Type B pancreatic cell (in vitro differentiated cells): ENCODE results near the gene NUDT14. TPM values are rescaled to one million over a fixed set of nuclear protein-coding genes. Genes with fewer than 3 reads are reported as not detected.
A peak's percentile ranks its signal among the peaks of the same experiment; 100 is the strongest.

Experiments used
- DNase-seq: peaks from one replicate; pipeline ENCODE4 v3.0.0; 2021; ENCODE audit warnings: mixed read lengths; ENCODE audit not compliant: unreplicated experiment; ENCODE audit errors: extremely low spot score
- H3K27ac Mint-ChIP-seq: 2 replicates; pipeline ENCODE4 v1.8.0; 2021; ENCODE audit warnings: mild to moderate bottlenecking, mixed read lengths
- H3K27me3 Mint-ChIP-seq: 2 replicates; pipeline ENCODE4 v1.8.0; 2021; ENCODE audit warnings: mixed read lengths
- H3K36me3 Mint-ChIP-seq: 2 replicates; pipeline ENCODE4 v1.8.0; 2021; ENCODE audit warnings: mixed read lengths
- H3K4me1 Mint-ChIP-seq: one replicate; pipeline ENCODE4 v1.8.0; 2021; ENCODE audit warnings: mixed read lengths; ENCODE audit not compliant: unreplicated experiment
- H3K4me3 Mint-ChIP-seq: 2 replicates; pipeline ENCODE4 v1.8.0; 2021; ENCODE audit warnings: mild to moderate bottlenecking, mixed read lengths
- H3K9me3 Mint-ChIP-seq: 2 replicates; pipeline ENCODE4 v1.8.0; 2021; ENCODE audit warnings: mixed read lengths
- total RNA-seq: library from RNA; stranded (reverse); gene quantifications from 2 replicates; pipeline ENCODE4 v1.2.1, GENCODE V29; 2021; ENCODE audit warnings: low replicate concordance
- TF ChIP-seq, protein P1 (sequence below): fragments of 200-600 bp; sonication (generic); conservative IDR thresholded peaks from 2 replicates; pipeline ENCODE4 v1.5.0; 2021; ENCODE audit warnings: antibody characterized with exemption, mild to moderate bottlenecking

NUDT14 gene
- total RNA-seq, 1 donor from 2014 or later = 33.3 TPM

GRCh38 chr14:105171004-105171673, 10.0 kb downstream of the NUDT14 start:
- no peaks in the 10 kb centered on the region for H3K9me3 Mint-ChIP-seq
- H3K36me3 Mint-ChIP-seq = no peaks in the 10 kb centered on the region
- no peak for DNase-seq
- no peaks in the 10 kb centered on the region for H3K4me1 Mint-ChIP-seq
- no peak overlapping the region for H3K4me3 Mint-ChIP-seq
- H3K27me3 Mint-ChIP-seq = peaks cover 15% of the 10 kb centered on the region
- no peak overlapping the region for H3K27ac Mint-ChIP-seq
- TF ChIP-seq, protein P1, sequence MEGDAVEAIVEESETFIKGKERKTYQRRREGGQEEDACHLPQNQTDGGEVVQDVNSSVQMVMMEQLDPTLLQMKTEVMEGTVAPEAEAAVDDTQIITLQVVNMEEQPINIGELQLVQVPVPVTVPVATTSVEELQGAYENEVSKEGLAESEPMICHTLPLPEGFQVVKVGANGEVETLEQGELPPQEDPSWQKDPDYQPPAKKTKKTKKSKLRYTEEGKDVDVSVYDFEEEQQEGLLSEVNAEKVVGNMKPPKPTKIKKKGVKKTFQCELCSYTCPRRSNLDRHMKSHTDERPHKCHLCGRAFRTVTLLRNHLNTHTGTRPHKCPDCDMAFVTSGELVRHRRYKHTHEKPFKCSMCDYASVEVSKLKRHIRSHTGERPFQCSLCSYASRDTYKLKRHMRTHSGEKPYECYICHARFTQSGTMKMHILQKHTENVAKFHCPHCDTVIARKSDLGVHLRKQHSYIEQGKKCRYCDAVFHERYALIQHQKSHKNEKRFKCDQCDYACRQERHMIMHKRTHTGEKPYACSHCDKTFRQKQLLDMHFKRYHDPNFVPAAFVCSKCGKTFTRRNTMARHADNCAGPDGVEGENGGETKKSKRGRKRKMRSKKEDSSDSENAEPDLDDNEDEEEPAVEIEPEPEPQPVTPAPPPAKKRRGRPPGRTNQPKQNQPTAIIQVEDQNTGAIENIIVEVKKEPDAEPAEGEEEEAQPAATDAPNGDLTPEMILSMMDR = no peak

- TF ChIP-seq, protein P1 = no peak
- Mint-ChIP-seq H3K27ac (peak overlapping the region; percentile 55), H3K9me3 (no peaks in the 10 kb centered on the region)
These were observed 11.1 kb downstream of the NUDT14 start for GRCh38 chr14:105169776-105170655.

GRCh38 chr14:105168979-105169507, 12.1 kb downstream of the NUDT14 start:
- TF ChIP-seq, protein P1 = peak; percentile 76
- Mint-ChIP-seq H3K9me3 (no peaks in the 10 kb centered on the region), H3K27me3 (peaks cover 19% of the 10 kb centered on the region), H3K4me3 (peak overlapping the region; percentile 77), H3K36me3 (no peaks in the 10 kb centered on the region), H3K27ac (peak overlapping the region; percentile 55), H3K4me1 (no peaks in the 10 kb centered on the region)
- no peak for DNase-seq

More at GRCh38 chr14:105169776-105170655, 11.1 kb downstream of the NUDT14 start:
- DNase-seq = no peak
- Mint-ChIP-seq H3K4me1 (no peaks in the 10 kb centered on the region), H3K4me3 (peak overlapping the region; percentile 86), H3K27me3 (peaks cover 19% of the 10 kb centered on the region), H3K36me3 (no peaks in the 10 kb centered on the region)

GRCh38 chr14:105168496-105168978, 12.6 kb downstream of the NUDT14 start, which contains the start of gene JAG2:
JAG2 (minus strand) TSS chr14:105168776; CDS start chr14:105168420, 356 bp downstream.
- H3K4me1 Mint-ChIP-seq = no peaks in the 10 kb centered on the region
- no peaks in the 10 kb centered on the region for H3K9me3 Mint-ChIP-seq
- no peak for DNase-seq
- H3K36me3 Mint-ChIP-seq = no peaks in the 10 kb centered on the region
- H3K4me3 Mint-ChIP-seq = peak within 1 kb of the TSS; percentile 86
- TF ChIP-seq, protein P1 = no peak
- H3K27me3 Mint-ChIP-seq = peaks cover 19% of the 10 kb centered on the region
- peak within 1 kb of the TSS; percentile 55 for H3K27ac Mint-ChIP-seq

- no peak for DNase-seq
- H3K4me3 Mint-ChIP-seq = peak overlapping the region; percentile 73
- no peaks in the 10 kb centered on the region for H3K9me3 Mint-ChIP-seq
- H3K36me3 Mint-ChIP-seq = no peaks in the 10 kb centered on the region
- TF ChIP-seq, protein P1 = no peak
- peaks cover 19% of the 10 kb centered on the region for H3K27me3 Mint-ChIP-seq
- H3K27ac Mint-ChIP-seq = no peak overlapping the region
- H3K4me1 Mint-ChIP-seq = no peaks in the 10 kb centered on the region
These were observed 13.1 kb downstream of the NUDT14 start for GRCh38 chr14:105168093-105168420.
